NCI-H446 treated with DMSO at 0.1 percent for 48 hours (cell line): ENCODE data around the gene MCOLN3.

ENCODE experiments used
- DNase-seq: peaks from one replicate; lab custom pipeline; 2025; lab: John Stamatoyannopoulos, UW

MCOLN3 gene

DNA sequence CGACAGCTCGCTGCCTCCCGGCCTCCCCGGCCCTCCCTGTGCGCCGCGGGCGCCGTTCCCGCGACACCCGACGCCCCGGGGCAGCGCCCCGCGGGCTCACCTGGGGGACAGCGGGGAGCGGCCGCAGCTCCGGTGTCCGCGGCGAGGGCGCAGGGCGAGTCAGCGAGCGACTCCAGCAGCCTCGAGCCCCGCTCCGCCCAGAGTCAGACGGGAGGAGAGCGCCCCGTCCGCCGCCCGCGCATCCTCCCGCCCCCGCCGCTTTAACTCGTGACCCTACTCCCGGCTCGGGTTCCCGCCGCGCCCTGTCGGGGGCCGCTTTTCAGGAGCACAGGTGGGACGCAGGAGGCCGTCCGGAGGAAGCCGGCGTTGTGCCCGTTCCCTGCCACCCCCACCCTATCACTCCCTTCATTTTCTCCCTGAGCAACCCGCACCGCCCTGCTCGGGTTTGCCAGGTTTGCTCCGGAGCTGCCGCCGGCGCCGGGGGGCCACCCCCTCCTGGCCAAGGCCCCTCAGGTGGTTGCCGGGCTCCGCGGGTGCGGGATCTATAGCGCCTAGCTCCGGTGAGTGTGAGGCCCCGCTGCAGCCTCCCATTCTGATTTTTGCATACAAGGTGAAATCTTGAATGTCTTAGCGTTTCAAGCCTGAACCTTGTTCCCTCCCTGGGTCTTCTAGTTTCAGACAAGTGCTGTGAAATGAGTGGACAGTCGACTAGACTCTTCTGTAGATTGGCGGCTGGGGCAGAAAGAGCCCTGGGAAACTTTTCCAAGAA, at the start of gene MCOLN3:
Gene MCOLN3, minus strand, starts transcription at position 205 of the 769 bp plus-strand sequence. CDS start 3,140 bp downstream, outside the sequence.
- no peak for DNase-seq

- no peak for DNase-seq
These were observed 45.3 kb upstream of the MCOLN3 start for GRCh38 chr1:85093644-85094043.

DNA sequence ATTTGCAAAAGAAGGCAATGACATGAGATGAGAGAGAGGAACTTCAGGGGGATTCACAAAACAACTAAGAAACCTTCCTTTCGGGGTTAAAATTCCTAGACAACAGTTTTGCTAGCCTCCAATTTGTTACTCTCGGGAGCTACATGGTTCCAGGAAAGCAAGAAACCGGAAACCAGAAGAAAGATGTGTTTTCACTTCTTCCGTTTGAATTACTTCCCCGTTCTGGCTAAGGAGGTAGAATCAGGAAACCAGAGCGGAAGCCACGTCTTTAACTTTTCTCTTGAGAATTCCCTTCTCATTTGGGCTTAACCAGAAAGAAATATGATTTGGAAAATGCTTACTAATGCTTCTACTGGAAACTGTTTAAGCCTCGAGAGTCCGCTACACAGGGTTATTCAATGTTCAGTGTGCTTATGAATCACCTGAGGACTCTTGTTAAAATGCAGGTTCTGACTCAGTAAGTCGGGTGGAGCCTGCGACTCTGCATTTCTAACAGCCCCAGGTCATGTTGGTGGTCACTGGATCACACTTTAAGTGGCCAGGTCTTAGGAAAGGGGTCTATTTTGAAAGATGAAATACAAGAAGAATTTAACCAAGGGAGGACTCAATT, 43.5 kb upstream of the MCOLN3 start:
- no peak for DNase-seq

DNA sequence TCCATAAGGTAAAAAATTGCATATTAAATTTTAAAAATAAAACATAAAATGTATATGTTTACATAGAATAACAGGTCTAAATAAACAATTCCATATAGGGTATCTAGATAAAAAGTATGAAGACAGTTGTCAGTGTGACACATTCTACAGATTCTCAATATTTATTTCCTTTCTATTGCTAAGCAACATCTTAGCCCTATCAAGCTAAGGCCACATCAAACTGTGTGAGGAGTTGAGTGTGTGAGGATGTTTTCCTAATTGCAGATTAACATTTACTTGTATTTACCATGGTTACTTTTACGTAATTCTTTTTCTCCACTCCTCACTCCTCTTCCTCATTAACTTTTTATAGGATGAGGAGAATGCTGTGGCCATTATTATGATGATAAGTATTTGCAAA, 41.9 kb upstream of the MCOLN3 start:
- no peak for DNase-seq

DNA sequence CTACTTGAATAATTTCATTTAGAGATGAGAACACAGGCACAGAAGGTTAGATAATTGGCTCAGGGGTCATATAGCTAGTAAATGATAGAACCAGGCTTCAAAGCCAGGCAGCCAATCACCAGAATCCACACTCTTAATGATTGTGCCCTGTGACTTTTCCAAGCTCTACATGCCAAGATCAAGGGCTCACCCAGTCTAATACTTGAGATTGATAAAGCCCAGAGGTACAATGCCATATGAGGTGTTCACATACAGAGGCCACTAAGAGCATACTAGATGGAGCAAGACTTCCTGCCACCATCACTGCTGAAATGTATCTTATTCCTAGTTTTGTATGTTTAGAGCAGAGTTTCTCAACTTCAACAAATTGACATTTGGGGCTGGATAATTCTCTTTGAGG, 40.9 kb upstream of the MCOLN3 start:
- no peak for DNase-seq

GRCh38 chr1:85088408-85088784, 40.1 kb upstream of the MCOLN3 start:
- DNase-seq: no peak

GRCh38 chr1:85087659-85088407, 39.5 kb upstream of the MCOLN3 start:
- DNase-seq: no peak

DNA sequence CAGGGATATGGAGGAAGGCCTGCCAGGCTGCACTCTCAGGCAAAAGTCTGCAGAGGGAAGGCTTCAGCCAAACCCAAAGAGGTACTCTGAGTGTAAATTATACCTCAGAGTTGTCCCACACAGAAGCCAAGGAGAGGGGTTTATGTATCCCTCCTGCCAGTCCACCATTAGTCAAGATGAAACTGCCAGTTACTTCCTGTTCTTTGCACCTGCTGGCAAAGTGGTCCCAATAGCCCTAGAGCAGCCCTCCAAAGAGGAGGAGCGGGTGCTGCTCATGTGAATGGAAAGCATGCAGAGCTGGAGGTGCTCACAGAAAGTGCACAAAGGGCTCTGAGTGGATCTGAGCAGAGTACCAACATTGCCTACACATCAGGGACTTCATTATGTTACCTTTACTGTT, 37.1 kb upstream of the MCOLN3 start:
- DNase-seq: no peak

GRCh38 chr1:85078903-85079302, 30.6 kb upstream of the MCOLN3 start:
- DNase-seq: no peak

GRCh38 chr1:85074365-85074964, 26.2 kb upstream of the MCOLN3 start:
- no peak for DNase-seq

DNA sequence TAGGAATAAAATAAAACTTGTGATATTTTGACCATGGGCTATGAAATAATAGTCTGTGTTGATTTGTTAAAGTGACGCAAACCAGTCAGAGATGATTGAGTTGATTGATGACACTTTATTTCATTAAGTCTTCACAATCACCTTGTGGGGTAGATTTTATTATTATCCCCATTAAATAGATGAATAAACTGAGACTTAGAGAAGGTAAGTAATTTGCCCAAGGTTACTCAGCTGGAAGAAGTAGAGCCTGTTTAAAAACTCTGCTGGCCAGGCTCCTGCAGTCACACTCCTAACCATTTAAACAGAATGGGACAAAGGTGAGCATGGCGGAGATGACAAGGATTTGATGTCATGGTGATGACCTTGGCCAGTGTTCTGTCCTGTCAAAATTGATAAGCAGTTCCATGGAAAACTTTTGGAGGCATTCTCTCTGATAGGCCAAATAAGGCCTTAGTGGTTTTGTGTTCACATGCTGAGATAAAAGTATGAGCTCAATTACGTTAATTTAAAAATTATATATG, 22.7 kb upstream of the MCOLN3 start:
- DNase-seq: no peak

- DNase-seq: no peak
These were observed 20.5 kb upstream of the MCOLN3 start for GRCh38 chr1:85068846-85069245.

GRCh38 chr1:85065550-85065949, 17.2 kb upstream of the MCOLN3 start:
- no peak for DNase-seq

GRCh38 chr1:85062425-85063026, 14.2 kb upstream of the MCOLN3 start:
- no peak for DNase-seq

GRCh38 chr1:85061711-85062424, 13.6 kb upstream of the MCOLN3 start:
- DNase-seq: peak; percentile 73

GRCh38 chr1:85060038-85060437, 11.7 kb upstream of the MCOLN3 start:
- DNase-seq: no peak

- DNase-seq: no peak
These were observed 11.3 kb upstream of the MCOLN3 start for GRCh38 chr1:85059563-85059962.

DNA sequence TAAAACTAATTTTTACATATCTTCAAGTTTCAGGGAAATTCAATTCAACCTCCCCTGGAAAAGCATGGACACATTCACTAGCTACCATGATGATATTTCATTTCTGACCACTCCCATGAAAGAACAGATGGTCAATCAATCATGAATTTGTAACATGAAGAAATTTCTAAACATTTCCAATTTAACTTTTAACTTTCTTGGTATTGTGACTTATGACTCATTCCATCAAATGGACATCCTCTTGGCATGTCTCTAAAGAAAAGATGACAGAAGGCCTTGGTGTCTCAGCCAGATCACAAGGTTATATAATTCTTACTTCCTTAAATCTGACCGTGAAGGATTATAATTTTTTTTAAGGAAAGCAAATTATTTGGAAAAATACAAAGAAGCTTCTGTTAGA, 10.5 kb upstream of the MCOLN3 start:
- no peak for DNase-seq

DNA sequence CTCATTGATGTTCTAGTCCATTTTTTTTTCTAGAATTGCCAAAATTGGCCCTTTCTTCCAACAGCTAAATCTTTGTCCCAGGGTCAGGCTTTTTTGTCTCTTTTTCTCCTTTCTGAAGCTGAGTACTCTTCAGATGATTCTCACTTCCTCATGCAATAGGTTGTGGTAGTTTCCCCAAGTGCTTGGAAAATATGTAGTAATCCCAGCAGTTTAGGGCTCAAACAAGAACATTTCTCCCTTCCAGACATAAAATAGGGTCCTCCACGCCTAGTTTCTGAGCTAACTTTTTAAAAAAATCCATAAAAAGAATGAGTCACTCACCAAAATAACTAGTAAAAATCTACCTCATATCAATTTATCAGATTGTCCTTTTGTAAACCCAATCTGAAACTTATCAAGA, 10.0 kb upstream of the MCOLN3 start:
- no peak for DNase-seq

DNA sequence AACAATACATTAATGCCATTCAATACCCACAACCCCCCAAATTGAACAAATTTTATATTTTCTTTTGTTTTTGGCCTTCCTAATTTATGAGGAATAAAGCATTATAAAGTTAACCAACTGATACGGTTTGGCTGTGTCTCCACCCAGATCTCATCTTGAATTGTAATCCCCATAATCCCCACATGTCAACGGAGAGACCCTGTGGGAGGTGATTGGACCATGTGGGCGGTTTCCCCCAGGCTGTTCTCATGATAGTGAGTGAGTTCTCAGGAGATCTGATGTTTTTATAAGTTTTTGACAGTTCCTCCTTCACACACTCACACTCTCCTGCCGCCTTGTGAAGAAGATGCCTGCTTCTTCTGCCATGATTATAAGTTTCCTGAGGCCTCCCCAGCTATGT, 6.4 kb upstream of the MCOLN3 start:
- DNase-seq: no peak

DNA sequence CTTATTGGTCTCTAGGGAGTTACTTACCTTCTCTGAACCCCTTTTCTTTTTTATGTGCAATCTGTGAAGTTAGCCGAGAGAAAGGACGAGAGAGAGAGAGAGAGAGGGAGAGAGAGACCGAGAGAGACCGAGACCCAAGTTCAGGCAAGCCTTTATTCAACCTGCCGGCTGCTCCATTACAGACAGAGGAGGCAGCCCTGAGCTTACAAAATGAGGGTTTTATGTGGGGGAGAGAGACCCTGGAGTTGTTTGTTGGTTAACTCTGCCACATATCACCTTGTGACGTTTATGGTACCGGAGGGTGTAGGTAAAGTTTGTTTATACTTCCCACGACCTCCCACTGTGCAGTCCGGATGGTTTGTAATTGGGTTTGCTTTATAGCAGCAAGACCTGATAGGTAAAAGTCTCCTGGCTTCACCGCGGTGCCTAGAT, 1.5 kb upstream of the MCOLN3 start:
- no peak for DNase-seq
